Measurements from ENCODE around the gene POC1A.

The POC1A gene

GRCh38 chr3:52185311-52185710, 31.1 kb upstream of the POC1A start:
- in situ Hi-C loops (cut with MboI; ENCODE audit: low sequenced_read_pairs, unreplicated experiment): no loop called here
- TF ChIP-seq, protein P1, sequence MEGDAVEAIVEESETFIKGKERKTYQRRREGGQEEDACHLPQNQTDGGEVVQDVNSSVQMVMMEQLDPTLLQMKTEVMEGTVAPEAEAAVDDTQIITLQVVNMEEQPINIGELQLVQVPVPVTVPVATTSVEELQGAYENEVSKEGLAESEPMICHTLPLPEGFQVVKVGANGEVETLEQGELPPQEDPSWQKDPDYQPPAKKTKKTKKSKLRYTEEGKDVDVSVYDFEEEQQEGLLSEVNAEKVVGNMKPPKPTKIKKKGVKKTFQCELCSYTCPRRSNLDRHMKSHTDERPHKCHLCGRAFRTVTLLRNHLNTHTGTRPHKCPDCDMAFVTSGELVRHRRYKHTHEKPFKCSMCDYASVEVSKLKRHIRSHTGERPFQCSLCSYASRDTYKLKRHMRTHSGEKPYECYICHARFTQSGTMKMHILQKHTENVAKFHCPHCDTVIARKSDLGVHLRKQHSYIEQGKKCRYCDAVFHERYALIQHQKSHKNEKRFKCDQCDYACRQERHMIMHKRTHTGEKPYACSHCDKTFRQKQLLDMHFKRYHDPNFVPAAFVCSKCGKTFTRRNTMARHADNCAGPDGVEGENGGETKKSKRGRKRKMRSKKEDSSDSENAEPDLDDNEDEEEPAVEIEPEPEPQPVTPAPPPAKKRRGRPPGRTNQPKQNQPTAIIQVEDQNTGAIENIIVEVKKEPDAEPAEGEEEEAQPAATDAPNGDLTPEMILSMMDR (IDR thresholded peaks at IDR 0.05; ENCODE audit: borderline replicate concordance, control extremely low read depth, extremely low read depth, insufficient read depth, missing control alignments): no peak
- DNase-seq (ENCODE audit: low spot score): no peak

DNA sequence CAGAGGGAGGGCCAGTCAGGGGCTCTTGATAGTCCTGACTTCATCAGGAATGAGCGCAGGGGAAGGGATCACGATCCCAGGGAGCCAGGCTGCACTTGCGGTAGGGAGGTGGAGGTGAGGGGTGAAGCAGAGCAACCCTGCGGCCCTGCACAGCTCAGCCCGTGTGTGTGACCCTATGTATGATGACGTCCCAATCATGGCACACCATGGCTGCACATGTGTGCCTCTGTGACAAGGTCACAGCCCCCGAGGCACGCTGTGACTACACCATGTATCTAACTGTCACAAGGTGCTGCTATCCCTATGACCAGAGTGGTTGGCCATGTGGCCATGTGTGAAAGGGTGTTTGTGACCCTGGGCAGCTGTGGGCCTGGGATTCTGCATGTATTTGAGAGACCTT, 30.5 kb upstream of the POC1A start:
- no peak for DNase-seq (ENCODE audit: low spot score)
- in situ Hi-C loops (cut with MboI; ENCODE audit: low sequenced_read_pairs, unreplicated experiment): no loop called here
- TF ChIP-seq, protein P1 (IDR thresholded peaks at IDR 0.05; ENCODE audit: borderline replicate concordance, control extremely low read depth, extremely low read depth, insufficient read depth, missing control alignments): no peak

- no peak for DNase-seq (ENCODE audit: low spot score)
- in situ Hi-C loops (cut with MboI; ENCODE audit: low sequenced_read_pairs, unreplicated experiment): no loop called here
- TF ChIP-seq, protein P1 (IDR thresholded peaks at IDR 0.05; ENCODE audit: borderline replicate concordance, control extremely low read depth, extremely low read depth, insufficient read depth, missing control alignments): no peak
These were observed 29.7 kb upstream of the POC1A start for GRCh38 chr3:52183786-52184445.

DNA sequence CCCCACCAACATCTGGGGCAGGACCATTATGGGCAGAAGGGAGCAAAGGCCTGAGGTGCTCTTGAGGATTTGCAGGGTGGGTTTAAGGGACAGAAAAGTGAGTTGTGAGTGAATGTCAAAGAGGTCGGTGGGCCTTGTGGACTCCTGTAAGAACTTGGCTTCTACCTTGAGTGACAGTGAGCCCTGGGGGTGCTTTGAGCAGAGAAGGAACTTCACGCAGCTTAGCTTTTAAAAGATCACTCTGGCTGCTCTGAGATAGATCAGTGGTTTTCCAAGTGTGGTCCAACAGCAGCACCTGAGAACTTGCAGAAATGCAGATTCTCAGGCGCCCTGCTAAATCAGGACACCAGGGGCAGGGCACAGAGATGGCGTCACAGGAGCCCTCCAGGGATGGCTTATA, 28.5 kb upstream of the POC1A start:
- in situ Hi-C loops (cut with MboI; ENCODE audit: low sequenced_read_pairs, unreplicated experiment): no loop called here
- no peak for DNase-seq (ENCODE audit: low spot score)
- TF ChIP-seq, protein P1 (IDR thresholded peaks at IDR 0.05; ENCODE audit: borderline replicate concordance, control extremely low read depth, extremely low read depth, insufficient read depth, missing control alignments): no peak

GRCh38 chr3:52182196-52182595, 28.0 kb upstream of the POC1A start:
- TF ChIP-seq, protein P1 (IDR thresholded peaks at IDR 0.05; ENCODE audit: borderline replicate concordance, control extremely low read depth, extremely low read depth, insufficient read depth, missing control alignments): no peak
- no peak for DNase-seq (ENCODE audit: low spot score)
- in situ Hi-C loops (cut with MboI; ENCODE audit: low sequenced_read_pairs, unreplicated experiment): no loop called here

GRCh38 chr3:52181543-52181942, 27.3 kb upstream of the POC1A start:
- in situ Hi-C loops (cut with MboI; ENCODE audit: low sequenced_read_pairs, unreplicated experiment): no loop called here
- DNase-seq (ENCODE audit: low spot score): no peak
- TF ChIP-seq, protein P1 (IDR thresholded peaks at IDR 0.05; ENCODE audit: borderline replicate concordance, control extremely low read depth, extremely low read depth, insufficient read depth, missing control alignments): no peak
